HG03045 (cell line): ENCODE measurements around the gene MTMR6.

Source experiments
- ATAC-seq: cut with Tn5 transposase; IDR thresholded peaks from one replicate; pipeline ENCODE4 v1.9.1; 2021; ENCODE audit warnings: mild to moderate bottlenecking, moderate library complexity; ENCODE audit not compliant: unreplicated experiment

MTMR6 gene

GRCh38 chr13:25222740-25223139 is 64.5 kb downstream of the MTMR6 start:
- ATAC-seq, result no peak

GRCh38 chr13:25218019-25218418 is 69.3 kb downstream of the MTMR6 start:
- no peak for ATAC-seq

GRCh38 chr13:25217023-25217885 is 70.0 kb downstream of the MTMR6 start:
- ATAC-seq, result no peak

DNA sequence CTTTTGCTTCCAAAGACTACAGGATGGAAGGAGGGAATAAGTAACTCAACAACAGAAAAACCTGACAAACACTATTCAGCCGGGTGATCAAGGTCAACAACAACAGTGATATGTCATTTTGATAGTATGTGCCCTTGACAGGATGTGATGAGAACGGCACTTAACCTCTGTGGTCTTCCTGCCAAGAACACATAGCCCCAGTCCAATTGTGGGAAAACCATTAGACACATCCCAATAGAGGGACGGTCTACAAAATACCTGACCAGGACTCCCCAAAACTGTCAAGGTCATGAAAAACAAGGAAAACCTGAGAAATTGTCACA is 72.1 kb downstream of the MTMR6 start:
- no peak for ATAC-seq

GRCh38 chr13:25214491-25215252 is 72.6 kb downstream of the MTMR6 start:
- no peak for ATAC-seq

DNA sequence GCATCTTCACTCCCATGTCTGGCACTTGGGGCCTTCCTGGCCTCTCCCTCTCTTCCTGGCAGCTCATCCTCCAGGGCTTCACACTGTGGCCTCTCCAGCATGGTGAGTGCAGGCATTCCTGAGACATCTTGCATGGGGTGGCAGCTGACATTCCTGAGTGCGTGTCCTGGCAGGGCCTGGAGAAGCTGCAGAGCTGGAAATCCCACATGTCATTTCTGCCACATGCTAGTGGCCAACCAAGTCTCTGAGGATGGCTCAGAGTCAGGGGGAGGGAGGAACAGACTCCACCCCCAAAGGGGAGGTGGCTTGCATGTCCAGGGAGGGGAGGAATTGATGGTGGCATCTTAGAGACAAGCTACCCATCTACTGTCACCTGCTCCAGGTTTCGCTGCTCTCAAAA is 73.6 kb downstream of the MTMR6 start:
- no peak for ATAC-seq

GRCh38 chr13:25210842-25211569 is 76.3 kb downstream of the MTMR6 start:
- no peak for ATAC-seq

DNA sequence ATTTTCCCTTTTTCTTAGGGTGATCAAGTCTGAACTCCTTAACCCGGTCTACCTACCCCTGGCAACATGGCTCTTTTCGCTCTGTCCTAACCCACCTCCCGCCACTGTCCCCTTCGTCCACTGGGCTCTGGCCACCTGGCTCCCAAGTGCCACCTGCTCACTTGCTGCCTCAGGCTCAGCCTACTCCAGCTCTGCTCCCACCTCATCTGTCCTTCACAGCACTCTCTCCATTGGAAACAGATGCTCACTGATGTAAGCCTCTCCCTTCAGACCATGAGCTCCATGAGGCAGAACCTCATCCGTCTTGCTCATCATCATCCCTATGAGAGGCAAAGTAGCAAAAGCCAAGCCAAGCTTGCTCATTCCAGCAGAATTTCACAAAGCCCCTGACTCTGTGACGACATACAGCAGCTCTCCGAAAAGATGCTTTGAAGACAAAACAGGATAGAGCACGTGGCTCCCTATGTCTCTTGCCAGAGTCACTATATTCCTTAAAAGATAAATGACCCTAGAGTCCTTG is 79.9 kb downstream of the MTMR6 start:
- no peak for ATAC-seq

GRCh38 chr13:25204863-25205262 is 82.4 kb downstream of the MTMR6 start:
- ATAC-seq, result no peak

DNA sequence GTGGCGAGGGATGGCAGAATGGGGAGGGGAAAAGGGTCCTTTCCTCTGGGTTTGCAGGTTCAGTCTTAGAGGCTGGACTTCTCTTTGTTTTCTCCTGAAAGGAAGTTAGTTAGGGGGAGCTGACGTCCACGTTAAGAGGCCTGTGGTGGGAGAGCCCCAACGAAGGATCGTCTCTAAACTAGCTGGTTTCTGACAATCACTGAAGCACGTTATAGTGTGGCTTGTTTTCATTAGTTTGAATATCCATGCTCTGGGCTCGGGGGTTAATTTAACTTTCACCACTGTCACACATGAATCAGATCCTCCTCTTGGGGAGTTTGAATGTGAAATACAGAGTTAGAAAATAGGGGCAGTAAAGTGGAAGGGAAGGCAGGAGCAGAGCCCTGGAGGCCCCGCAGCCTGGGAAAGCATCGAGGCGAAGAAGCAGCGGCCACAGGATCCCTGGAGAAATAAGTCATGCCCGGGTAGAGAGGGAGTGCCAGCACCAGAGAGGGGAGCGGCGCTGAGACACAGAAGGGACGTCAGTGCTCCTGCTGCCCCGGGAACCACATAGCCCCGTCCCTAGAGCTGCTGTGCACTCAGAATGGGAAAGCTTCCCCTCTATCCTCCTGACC is 84.1 kb downstream of the MTMR6 start:
- no peak for ATAC-seq

- ATAC-seq, result no peak
Observed at GRCh38 chr13:25200783-25201182, 86.5 kb downstream of the MTMR6 start.

GRCh38 chr13:25198647-25199046 is 88.6 kb downstream of the MTMR6 start:
- no peak for ATAC-seq

GRCh38 chr13:25196971-25197370 is 90.3 kb downstream of the MTMR6 start:
- no peak for ATAC-seq
